GM12878 (cell line): ENCODE results near the gene RBPJL. TPM values are rescaled to one million over a fixed set of nuclear protein-coding genes. Genes with fewer than 3 reads are reported as not detected.

Experiments used
- ATAC-seq: fragments of 200-7000 bp; cut with Tn5 transposase; 3 replicates; pipeline ENCODE4 v1.9.1; 2020; ENCODE audit warnings: mild to moderate bottlenecking, moderate library complexity
- BruUV-seq: library from RNA; stranded (reverse); fragments of 400-500 nt; replicated peaks from 2 replicates; lab custom pipeline; 2021; lab: Mats Ljungman, UMichigan
- CTCF ChIA-PET: fragments of 300-600 bp; sonication (Branson Sonifier 250); formaldehyde crosslinking; extraction: SDS; loops from one replicate; lab custom pipeline; 2021; ENCODE audit warnings: inconsistent platforms; lab: Yijun Ruan, JAX
- POLR2A ChIA-PET: fragments of 350-600 bp; formaldehyde crosslinking; extraction: SDS; loops from one replicate; lab custom pipeline; 2021; ENCODE audit warnings: inconsistent platforms; lab: Charles Lee
- RAD21 ChIA-PET: fragments of 300-600 bp; sonication (Branson Sonifier 250); formaldehyde crosslinking; loops from one replicate; lab custom pipeline; 2023; ENCODE audit warnings: antibody characterized with exemption; ENCODE audit not compliant: unreplicated experiment; lab: Charles Lee
- SMC1A ChIA-PET: fragments of 300-600 bp; sonication (Branson Sonifier 250); formaldehyde crosslinking; loops from one replicate; lab custom pipeline; 2023; ENCODE audit not compliant: unreplicated experiment, uncharacterized antibody; lab: Charles Lee
- DNase-seq: peaks from one replicate; pipeline ENCODE4 v3.0.0-alpha.2; 2011; ENCODE audit warnings: low read depth, low spot score
- FAIRE-seq: peaks from 3 replicates; lab custom pipeline; 2011; peaks lifted over from hg19 to GRCh38; lab: Jason Lieb, UNC
- H2AFZ ChIP-seq: 2 replicates; pipeline ENCODE4 v1.6.0; 2011; ENCODE audit warnings: low read depth, low read length, control low read depth; ENCODE audit not compliant: control insufficient read depth
- H3K27ac ChIP-seq: 2 replicates; pipeline ENCODE4 v1.5.1; 2011; ENCODE audit warnings: control low read depth; ENCODE audit not compliant: control insufficient read depth, insufficient read depth
- H3K27me3 ChIP-seq, 2 experiments: replicated peaks in 1 of 2; 2 replicates each; pipeline versions ENCODE4 v1.6.0 to v1.6.1; 2011; ENCODE audit warnings: low read length in 1 of 2; ENCODE audit not compliant: control insufficient read depth in 2 of 2, insufficient read depth in 2 of 2
- H3K36me3 ChIP-seq, 2 experiments: 2 replicates each; pipeline ENCODE4 v1.5.1; 2011; ENCODE audit warnings: low read length in 1 of 2; ENCODE audit not compliant: control insufficient read depth in 2 of 2, insufficient read depth in 2 of 2
- H3K4me1 ChIP-seq: 2 replicates; pipeline ENCODE4 v1.6.1; 2011; ENCODE audit warnings: mild to moderate bottlenecking, low read length, moderate library complexity, mixed read lengths; ENCODE audit not compliant: control insufficient read depth, insufficient read depth
- H3K4me2 ChIP-seq: 2 replicates; pipeline ENCODE4 v1.6.0; 2011; ENCODE audit warnings: control low read depth; ENCODE audit not compliant: control insufficient read depth, insufficient read depth
- H3K4me3 ChIP-seq: fragments of 200-600 bp; sonication (generic); 2 replicates; pipeline ENCODE4 v1.5.1; 2016
- H3K79me2 ChIP-seq: 2 replicates; pipeline ENCODE4 v1.6.0; 2011; ENCODE audit warnings: low read length; ENCODE audit not compliant: control insufficient read depth, insufficient read depth
- H3K9ac ChIP-seq: 2 replicates; pipeline ENCODE4 v1.8.0; 2011; ENCODE audit warnings: low read length, control low read depth, mixed read lengths; ENCODE audit not compliant: control insufficient read depth, insufficient read depth
- H3K9me3 ChIP-seq: replicated peaks from 3 replicates; pipeline ENCODE4 v1.5.1; 2011; ENCODE audit warnings: mild to moderate bottlenecking, low read length; ENCODE audit not compliant: control insufficient read depth, insufficient read depth
- H4K20me1 ChIP-seq: 2 replicates; pipeline ENCODE4 v1.6.0; 2011; ENCODE audit not compliant: control insufficient read depth, insufficient read depth
- BMI1 ChIP-seq: fragments of 450-650 bp; IDR thresholded peaks from 2 replicates; pipeline ENCODE4 v1.6.1; 2016; ENCODE audit warnings: mild to moderate bottlenecking, moderate library complexity, borderline replicate concordance
- CHD4 ChIP-seq: fragments of 200-600 bp; sonication (generic); IDR thresholded peaks from 2 replicates; pipeline ENCODE4 v1.6.1; 2016; ENCODE audit warnings: mild to moderate bottlenecking
- ESRRA ChIP-seq: IDR thresholded peaks from 2 replicates; pipeline ENCODE4 v1.6.1; 2012; ENCODE audit warnings: mild to moderate bottlenecking, low read length, improper control_type of control experiment
- HDAC6 ChIP-seq: fragments of 200-600 bp; sonication (generic); IDR thresholded peaks from one replicate; pipeline ENCODE4 v1.8.0; 2017; ENCODE audit warnings: antibody characterized with exemption; ENCODE audit not compliant: unreplicated experiment
- MTA2 ChIP-seq: fragments of 450-650 bp; IDR thresholded peaks from 2 replicates; pipeline ENCODE4 v1.6.1; 2016; ENCODE audit warnings: low read depth, mild to moderate bottlenecking, moderate library complexity
- RAD21 ChIP-seq: IDR thresholded peaks from 2 replicates; pipeline ENCODE4 v1.6.1; 2011; ENCODE audit warnings: mild to moderate bottlenecking, low read depth, low read length, moderate library complexity; ENCODE audit not compliant: insufficient read depth
- RBBP5 ChIP-seq: fragments of 200-600 bp; sonication (generic); conservative IDR thresholded peaks from 2 replicates; pipeline ENCODE4 v1.6.1; 2016
- RELA ChIP-seq: fragments of 450-650 bp; IDR thresholded peaks from 2 replicates; pipeline ENCODE4 v1.8.0; 2014; ENCODE audit warnings: borderline replicate concordance; ENCODE audit not compliant: partially characterized antibody
- REST ChIP-seq: IDR thresholded peaks from 2 replicates; pipeline ENCODE4 v1.6.1; 2012; ENCODE audit warnings: mild to moderate bottlenecking, low read depth, low read length
- SP1 ChIP-seq: IDR thresholded peaks from one replicate; pipeline ENCODE4 v1.6.1; 2011; ENCODE audit warnings: low read depth, low read length
- SREBF1 ChIP-seq: IDR thresholded peaks from 2 replicates; pipeline ENCODE4 v1.6.1; 2012; ENCODE audit warnings: mild to moderate bottlenecking, low read length
- STAT3 ChIP-seq: IDR thresholded peaks from 2 replicates; pipeline ENCODE4 v1.6.1; 2011; ENCODE audit warnings: low read depth, low read length, improper control_type of control experiment
- TBL1XR1 ChIP-seq: IDR thresholded peaks from 2 replicates; pipeline ENCODE4 v1.6.1; 2012; ENCODE audit warnings: low read depth, low read length, improper control_type of control experiment
- TCF12 ChIP-seq: IDR thresholded peaks from 2 replicates; pipeline ENCODE4 v1.6.1; 2011; ENCODE audit warnings: low read depth, mild to moderate bottlenecking, low read length
- ZNF217 ChIP-seq: fragments of 450-650 bp; IDR thresholded peaks from 2 replicates; pipeline ENCODE4 v1.6.1; 2017; ENCODE audit warnings: antibody characterized with exemption, mild to moderate bottlenecking
- ZSCAN29 ChIP-seq: fragments of 450-650 bp; IDR thresholded peaks from 2 replicates; pipeline ENCODE4 v1.6.1; 2017; ENCODE audit warnings: mild to moderate bottlenecking, moderate library complexity
- WGBS: methylation state at CpG from one replicate; pipeline ENCODE4 v1.1.6; 2016; ENCODE audit warnings: low lambda C conversion rate; ENCODE audit not compliant: insufficient replicate concordance, insufficient coverage; ENCODE audit errors: missing lambda C conversion rate; 5-methylcytosine and 5-hydroxymethylcytosine counted together
- in situ Hi-C: fragments of 300-500 bp; cut with MboI; formaldehyde crosslinking; loops from 9 replicates; pipeline ENCODE4 v1.14.3; 2018; ENCODE audit warnings: mixed read lengths
- intact Hi-C: fragments of 100-400 bp; cut with micrococcal nuclease; formaldehyde crosslinking; loops from one replicate; pipeline ENCODE4 v1.14.2; 2022; ENCODE audit not compliant: unreplicated experiment
- polyA plus RNA-seq, 11 experiments: library from polyadenylated mRNA; depleted of rRNA in 4 of 11; unstranded in 6 of 11; stranded (reverse) in 5 of 11; fragments of >200 nt; fragmentation: Nextera tagmentation in 4 of 11; fragmentation: Illumina TruSeq in 1 of 11; extraction: Ambion mirVana in 4 of 11; extraction: Trizol in 1 of 11; gene quantifications; 1 replicate in 1 of 11; 2 replicates in 10 of 11; pipeline versions ENCODE4 v1.2.1 to v1.2.3, GENCODE V29; 2011 to 2016; ENCODE audit warnings: inconsistent platforms in 2 of 11, missing spikeins in 2 of 11, low read depth in 1 of 11
- total RNA-seq, 4 experiments: library from RNA; depleted of rRNA in 3 of 4; stranded (reverse); fragments of >200 nt in 3 of 4; fragmentation: Illumina TruSeq in 1 of 4; extraction: Trizol in 1 of 4; gene quantifications; 2 replicates each; pipeline versions ENCODE4 v1.2.1 to v1.2.3, GENCODE V29; 2013 to 2021
- TF ChIP-seq, protein P1 (sequence below): fragments of 450-650 bp; IDR thresholded peaks from 2 replicates; pipeline ENCODE4 v1.6.1; 2016; ENCODE audit warnings: mild to moderate bottlenecking, moderate library complexity, borderline replicate concordance
- TF ChIP-seq, protein P2 (sequence below): fragments of 450-650 bp; IDR thresholded peaks from 2 replicates; pipeline ENCODE4 v1.6.1; 2017; ENCODE audit warnings: mild to moderate bottlenecking

The RBPJL gene
- total and polyA plus RNA-seq, 10 of the 15 experiments (the other 5 are each of a cell fraction or from before 2014, with no cell fraction given) = 0.18 TPM; not detected in 9

- in situ Hi-C loops = no loop called here
- ChIA-PET CTCF (interaction anchor here (0.8 to 1.3 kb wide), 3 partner anchors 10 to 32 kb away, joined by 3 read pairs; no protein-coding TSS in a partner anchor), SMC1A (interaction anchor here (0.8 kb wide), 1 partner anchor 9 kb away, joined by 3 read pairs; no protein-coding TSS in a partner anchor), POLR2A (no interaction called here), RAD21 (no interaction called here)
- H3K36me3 ChIP-seq = no peaks in the 10 kb centered on the region
- H2AFZ ChIP-seq = no peak overlapping the region
- H3K9ac ChIP-seq = no peak overlapping the region
- H3K27ac ChIP-seq = no peak overlapping the region
- intact Hi-C loops = no loop called here
- DNase-seq (no peak), ATAC-seq (no peak), FAIRE-seq (no peak)
- H3K4me3 ChIP-seq = no peak overlapping the region
- no TSS peak for BruUV-seq
- peaks cover 3% of the 10 kb centered on the region in 2 experiments; a peak in 2 of 4 replicates for H3K27me3 ChIP-seq
- H3K4me1 ChIP-seq = no peaks in the 10 kb centered on the region
- no peaks in the 10 kb centered on the region for H4K20me1 ChIP-seq
- no peak overlapping the region for H3K4me2 ChIP-seq
- 41% methylated on average over 3 of the region's 3 CpGs for WGBS
- H3K9me3 ChIP-seq = no peaks in the 10 kb centered on the region
- no peaks in the 10 kb centered on the region for H3K79me2 ChIP-seq
- TF ChIP-seq REST (no peak), RBBP5 (no peak), ZSCAN29 (no peak), ZNF217 (no peak), TCF12 (no peak), BMI1 (no peak), ESRRA (no peak), SREBF1 (no peak), SP1 (no peak), MTA2 (no peak), RELA (no peak), CHD4 (no peak), RAD21 (no peak), TBL1XR1 (no peak), STAT3 (no peak), HDAC6 (no peak)
- TF ChIP-seq, protein P1, sequence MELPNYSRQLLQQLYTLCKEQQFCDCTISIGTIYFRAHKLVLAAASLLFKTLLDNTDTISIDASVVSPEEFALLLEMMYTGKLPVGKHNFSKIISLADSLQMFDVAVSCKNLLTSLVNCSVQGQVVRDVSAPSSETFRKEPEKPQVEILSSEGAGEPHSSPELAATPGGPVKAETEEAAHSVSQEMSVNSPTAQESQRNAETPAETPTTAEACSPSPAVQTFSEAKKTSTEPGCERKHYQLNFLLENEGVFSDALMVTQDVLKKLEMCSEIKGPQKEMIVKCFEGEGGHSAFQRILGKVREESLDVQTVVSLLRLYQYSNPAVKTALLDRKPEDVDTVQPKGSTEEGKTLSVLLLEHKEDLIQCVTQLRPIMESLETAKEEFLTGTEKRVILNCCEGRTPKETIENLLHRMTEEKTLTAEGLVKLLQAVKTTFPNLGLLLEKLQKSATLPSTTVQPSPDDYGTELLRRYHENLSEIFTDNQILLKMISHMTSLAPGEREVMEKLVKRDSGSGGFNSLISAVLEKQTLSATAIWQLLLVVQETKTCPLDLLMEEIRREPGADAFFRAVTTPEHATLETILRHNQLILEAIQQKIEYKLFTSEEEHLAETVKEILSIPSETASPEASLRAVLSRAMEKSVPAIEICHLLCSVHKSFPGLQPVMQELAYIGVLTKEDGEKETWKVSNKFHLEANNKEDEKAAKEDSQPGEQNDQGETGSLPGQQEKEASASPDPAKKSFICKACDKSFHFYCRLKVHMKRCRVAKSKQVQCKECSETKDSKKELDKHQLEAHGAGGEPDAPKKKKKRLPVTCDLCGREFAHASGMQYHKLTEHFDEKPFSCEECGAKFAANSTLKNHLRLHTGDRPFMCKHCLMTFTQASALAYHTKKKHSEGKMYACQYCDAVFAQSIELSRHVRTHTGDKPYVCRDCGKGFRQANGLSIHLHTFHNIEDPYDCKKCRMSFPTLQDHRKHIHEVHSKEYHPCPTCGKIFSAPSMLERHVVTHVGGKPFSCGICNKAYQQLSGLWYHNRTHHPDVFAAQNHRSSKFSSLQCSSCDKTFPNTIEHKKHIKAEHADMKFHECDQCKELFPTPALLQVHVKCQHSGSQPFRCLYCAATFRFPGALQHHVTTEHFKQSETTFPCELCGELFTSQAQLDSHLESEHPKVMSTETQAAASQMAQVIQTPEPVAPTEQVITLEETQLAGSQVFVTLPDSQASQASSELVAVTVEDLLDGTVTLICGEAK = no peak
- TF ChIP-seq, protein P2, sequence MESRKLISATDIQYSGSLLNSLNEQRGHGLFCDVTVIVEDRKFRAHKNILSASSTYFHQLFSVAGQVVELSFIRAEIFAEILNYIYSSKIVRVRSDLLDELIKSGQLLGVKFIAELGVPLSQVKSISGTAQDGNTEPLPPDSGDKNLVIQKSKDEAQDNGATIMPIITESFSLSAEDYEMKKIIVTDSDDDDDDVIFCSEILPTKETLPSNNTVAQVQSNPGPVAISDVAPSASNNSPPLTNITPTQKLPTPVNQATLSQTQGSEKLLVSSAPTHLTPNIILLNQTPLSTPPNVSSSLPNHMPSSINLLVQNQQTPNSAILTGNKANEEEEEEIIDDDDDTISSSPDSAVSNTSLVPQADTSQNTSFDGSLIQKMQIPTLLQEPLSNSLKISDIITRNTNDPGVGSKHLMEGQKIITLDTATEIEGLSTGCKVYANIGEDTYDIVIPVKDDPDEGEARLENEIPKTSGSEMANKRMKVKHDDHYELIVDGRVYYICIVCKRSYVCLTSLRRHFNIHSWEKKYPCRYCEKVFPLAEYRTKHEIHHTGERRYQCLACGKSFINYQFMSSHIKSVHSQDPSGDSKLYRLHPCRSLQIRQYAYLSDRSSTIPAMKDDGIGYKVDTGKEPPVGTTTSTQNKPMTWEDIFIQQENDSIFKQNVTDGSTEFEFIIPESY = no peak
Measured at GRCh38 chr20:45269056-45269455, 37.6 kb upstream of the RBPJL start.
